Renal pelvis (tissue), 4 donors: Measurements from ENCODE around the gene SLC5A2. TPM values are rescaled to one million over a fixed set of nuclear protein-coding genes. Genes with fewer than 3 reads are reported as not detected.

Experiments
- DNase-seq: peaks from one replicate; pipeline ENCODE4 v3.0.0-alpha.2; 2013
- polyA plus RNA-seq, 3 donors: library from polyadenylated mRNA; unstranded; fragments of 120-200 nt; gene quantifications; one replicate each; pipeline ENCODE4 v1.2.1, GENCODE V29; 2013; ENCODE audit not compliant: insufficient read length in 3 of 3

The SLC5A2 gene
- polyA plus RNA-seq, 3 donors, result 55.9 to 74.2 (median 72.8) TPM

DNA sequence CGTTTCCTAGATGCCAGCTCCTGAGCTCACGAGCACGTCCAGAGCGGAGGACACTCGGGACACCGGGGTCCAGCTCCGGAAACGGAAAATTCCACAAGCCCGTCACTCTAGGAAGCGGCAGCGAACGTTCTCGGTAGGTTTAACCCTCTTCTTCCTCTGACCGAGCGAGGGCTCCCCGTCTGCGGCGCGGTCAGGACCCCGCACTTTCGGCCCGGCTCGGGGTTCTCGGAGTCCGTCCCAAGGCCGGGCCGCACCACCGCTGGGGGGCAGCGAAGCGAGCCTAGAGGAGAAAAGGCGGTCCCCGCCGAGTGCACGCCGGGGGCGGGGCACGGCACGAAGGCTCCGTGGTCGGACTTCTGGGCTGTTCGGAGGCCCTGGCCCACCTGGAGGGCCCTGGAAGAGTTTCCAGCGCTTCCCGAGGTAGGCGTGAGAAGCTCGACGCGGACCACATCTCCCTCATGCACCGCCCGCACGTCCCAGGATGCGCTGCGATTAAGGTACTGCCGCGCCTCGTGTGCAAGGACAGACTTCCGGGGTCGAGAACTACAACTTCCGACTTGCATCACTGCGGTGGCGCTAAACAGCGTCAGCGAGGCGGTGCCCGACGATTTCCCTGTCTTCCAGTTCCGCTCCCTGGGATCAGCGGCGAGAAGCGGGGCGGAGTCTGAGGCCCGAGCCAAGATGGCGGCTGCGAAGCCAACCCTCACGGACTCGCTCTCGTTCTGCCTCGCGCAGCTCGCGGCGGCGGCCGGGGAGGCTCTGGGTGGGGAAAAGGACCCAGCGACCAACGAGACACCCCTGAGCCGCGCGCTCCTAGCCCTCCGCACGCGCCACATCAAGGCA lies 23.9 kb upstream of the SLC5A2 start, which contains the start of gene ARMC5:
Gene ARMC5, plus strand, starts transcription at position 658 of the 843 bp plus-strand sequence. Its CDS starts 24 bp downstream, at position 682.
- peak; percentile 98 for DNase-seq

DNA sequence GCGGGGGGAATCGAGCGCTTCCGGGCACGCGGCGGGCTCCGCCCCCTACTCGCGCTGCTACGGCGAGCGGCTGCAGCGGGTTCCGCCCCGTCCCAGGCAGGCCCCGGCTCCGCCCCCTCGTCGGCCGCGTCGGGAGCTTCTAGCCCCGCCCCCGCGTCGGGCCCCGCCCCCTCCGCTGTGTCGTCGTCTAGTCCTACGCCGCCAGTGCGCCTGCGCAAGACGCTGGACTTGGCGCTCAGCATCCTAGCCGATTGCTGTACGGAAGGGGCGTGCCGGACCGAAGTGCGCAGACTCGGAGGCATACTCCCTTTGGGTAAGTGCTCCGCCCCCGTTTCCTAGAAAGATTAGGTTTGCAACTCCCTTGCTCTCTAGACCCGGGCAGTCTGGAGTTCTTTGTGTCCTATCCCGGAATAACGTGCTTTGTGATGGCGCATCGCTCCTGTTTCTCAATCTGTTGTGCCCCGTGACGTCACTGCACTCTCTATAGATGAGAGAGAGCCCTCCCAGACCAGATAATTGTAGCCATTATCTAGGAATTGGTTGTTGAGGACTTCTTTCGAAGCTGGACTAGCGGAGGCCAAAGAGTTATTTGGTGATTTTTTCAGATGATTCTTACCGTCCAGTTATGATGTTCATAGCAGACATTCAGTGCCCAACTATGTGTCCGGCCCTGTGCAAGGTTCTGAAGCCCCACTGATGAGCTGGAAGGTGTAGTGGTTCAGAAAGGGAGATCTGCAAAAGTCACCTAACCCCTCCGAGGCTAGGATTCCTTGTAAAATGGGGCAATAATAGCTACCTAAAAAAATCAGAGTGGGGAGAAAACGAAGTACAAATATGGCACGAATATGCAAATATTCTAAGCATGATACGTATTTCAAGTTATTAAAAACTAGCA lies 23.0 kb upstream of the SLC5A2 start:
- peak; percentile 99 for DNase-seq

DNA sequence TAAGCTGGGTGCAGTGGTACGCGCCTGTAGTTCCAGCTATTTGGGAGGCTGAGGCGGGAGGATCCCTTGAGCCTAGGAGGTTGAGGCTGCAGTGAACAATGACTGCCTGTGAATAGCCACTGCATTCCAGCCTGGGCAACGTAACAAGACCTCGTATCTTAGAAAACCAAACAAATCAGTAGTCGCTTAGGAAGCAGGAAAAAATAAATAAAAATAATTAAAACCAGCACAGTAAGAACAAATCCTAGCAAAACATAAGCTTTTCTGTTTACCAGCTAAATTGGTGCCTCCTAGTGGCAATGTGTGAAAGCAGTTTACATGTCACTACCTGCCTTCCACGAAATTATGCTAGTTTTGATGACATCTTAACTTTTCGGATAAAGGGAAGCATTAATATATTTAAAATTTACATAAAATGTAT lies 22.3 kb upstream of the SLC5A2 start:
- peak; percentile 48 for DNase-seq

DNA sequence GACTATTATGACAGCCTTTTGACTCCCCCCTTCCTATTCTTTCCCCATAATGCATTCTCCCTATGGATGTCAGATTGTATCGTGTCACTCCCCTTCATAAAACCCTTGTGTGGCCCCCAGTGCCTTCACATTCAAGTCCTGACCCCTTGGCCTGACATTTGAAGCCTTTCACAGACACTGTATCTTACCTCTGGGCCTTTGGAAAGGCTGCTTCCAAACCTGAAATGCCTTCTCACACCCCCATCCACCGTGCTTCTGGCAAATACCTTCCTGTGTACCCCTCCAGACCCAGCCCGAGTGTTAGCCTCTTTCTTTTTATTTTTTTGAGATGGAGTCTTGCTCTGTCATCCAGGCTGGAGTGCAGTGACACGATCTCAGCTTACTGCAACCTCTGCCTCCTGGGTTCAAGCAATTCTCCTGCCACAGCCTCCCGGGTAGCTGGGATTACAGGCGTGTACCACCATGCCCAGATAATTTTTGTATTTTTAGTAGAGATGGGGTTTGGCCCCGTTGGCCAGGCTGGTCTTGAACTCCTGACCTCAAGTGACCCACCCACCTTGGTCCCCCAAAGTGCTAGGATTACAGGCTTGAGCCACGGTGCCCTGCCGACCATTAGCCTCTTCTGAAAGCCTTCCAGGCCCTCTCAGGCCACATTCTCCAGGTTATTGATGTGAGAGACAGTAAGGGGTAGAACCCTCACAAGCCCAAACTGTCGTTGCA lies 21.6 kb upstream of the SLC5A2 start:
- no peak for DNase-seq

DNA sequence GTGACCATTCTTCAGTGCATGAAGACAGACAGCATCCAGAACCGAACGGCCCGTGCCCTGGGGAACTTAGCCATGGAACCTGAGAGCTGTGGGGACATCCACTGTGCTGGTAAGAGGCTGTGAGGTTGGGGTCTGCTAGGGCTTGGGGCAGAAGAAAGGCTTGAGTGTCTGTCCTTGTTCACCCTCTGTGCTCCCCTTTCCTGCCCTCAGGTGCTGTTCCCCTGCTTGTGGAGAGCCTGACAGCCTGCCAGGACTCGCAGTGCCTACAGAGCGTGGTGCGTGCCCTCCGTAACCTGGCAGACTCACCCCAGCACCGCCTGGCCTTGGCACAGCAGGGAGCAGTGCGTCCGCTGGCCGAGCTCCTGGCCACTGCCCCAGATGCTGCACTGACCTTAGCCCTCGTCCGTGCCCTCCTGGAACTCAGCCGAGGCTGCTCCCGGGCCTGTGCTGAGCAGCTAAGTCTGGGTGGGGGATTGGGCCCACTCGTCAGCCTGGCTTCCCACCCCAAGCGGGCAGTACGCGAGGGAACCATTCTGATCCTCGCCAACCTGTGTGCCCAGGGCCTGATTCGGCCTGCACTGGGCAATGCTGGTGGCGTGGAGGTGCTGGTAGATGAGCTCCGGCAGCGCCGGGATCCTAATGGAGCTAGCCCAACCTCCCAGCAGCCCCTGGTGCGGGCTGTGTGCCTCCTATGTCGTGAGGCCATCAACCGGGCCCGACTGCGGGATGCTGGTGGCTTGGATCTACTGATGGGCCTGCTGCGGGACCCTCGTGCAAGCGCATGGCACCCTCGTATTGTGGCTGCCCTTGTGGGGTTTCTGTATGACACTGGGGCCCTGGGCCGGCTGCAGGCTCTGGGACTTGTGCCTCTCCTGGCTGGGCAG lies 20.8 kb upstream of the SLC5A2 start:
- no peak for DNase-seq

DNA sequence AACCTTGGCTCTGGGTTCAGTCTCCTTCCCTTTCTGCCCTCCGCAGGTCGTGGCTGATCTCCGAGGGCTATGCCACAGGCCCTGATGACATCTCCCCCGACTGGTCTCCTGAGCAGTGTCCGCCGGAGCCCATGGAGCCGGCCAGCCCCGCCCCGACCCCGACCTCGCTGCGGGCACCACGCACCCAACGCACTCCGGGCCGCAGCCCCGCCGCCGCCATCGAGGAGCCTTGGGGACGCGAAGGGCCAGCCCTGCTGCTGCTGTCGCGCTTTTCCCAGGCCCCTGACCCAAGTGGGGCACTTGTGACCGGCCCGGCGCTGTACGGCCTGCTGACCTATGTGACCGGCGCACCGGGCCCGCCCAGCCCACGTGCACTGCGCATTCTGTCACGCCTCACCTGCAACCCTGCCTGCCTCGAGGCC lies 18.6 kb upstream of the SLC5A2 start:
- no peak for DNase-seq

DNA sequence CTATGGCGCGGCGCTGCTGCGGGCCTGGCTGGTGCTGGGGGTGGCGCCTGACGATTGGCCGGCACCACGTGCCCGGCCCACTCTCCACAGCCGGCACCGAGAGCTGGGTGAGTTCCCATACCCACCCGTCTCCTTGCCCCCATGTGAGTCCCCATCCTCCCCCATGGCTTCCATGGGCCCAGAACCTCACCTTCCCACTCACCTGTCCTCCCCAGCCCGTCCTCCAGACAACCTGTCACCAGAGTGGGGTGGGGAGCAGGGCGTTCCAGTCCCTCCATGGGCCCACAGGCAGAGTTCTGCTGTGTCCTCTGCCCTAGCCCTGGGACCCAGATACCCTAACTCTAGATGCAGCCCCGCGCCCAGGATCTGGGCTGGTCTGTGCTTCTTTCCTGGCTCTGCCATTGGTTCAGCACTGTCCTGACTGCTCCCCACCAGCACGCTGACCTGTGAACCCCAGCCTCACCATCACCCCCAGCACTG lies 18.1 kb upstream of the SLC5A2 start:
- DNase-seq, result no peak

DNA sequence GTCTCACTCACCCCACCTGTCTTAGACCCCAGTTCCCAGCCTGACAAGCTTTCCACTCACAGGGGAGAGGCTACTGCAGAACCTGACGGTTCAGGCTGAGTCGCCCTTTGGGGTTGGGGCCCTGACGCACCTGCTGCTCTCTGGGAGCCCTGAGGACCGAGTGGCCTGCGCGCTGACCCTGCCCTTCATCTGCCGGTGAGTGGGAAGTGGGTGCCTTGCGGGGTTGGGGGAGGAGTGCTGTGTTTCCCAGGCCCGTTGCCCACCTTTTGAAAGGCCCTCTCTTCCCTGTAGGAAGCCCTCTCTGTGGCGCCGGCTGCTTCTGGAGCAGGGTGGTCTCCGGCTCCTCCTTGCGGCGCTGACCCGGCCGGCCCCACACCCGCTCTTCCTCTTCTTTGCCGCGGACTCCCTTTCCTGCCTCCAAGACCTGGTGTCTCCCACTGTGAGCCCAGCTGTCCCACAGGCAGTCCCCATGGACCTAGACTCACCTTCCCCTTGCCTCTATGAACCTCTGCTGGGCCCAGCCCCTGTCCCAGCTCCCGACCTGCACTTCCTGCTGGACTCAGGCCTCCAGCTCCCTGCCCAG lies 17.0 kb upstream of the SLC5A2 start:
- DNase-seq, result no peak

DNA sequence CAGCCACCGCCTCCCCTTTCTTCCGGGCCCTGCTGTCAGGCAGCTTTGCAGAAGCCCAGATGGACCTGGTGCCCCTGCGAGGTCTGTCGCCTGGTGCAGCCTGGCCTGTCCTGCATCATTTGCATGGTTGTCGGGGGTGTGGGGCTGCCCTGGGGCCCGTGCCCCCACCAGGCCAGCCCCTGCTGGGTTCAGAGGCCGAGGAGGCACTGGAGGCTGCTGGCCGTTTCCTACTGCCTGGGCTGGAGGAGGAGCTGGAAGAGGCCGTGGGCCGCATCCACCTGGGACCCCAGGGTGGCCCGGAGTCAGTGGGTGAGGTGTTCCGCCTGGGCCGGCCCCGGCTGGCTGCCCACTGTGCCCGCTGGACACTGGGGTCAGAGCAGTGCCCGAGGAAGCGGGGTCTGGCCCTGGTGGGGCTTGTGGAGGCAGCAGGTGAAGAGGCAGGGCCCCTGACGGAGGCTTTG lies 16.5 kb upstream of the SLC5A2 start:
- no peak for DNase-seq

DNA sequence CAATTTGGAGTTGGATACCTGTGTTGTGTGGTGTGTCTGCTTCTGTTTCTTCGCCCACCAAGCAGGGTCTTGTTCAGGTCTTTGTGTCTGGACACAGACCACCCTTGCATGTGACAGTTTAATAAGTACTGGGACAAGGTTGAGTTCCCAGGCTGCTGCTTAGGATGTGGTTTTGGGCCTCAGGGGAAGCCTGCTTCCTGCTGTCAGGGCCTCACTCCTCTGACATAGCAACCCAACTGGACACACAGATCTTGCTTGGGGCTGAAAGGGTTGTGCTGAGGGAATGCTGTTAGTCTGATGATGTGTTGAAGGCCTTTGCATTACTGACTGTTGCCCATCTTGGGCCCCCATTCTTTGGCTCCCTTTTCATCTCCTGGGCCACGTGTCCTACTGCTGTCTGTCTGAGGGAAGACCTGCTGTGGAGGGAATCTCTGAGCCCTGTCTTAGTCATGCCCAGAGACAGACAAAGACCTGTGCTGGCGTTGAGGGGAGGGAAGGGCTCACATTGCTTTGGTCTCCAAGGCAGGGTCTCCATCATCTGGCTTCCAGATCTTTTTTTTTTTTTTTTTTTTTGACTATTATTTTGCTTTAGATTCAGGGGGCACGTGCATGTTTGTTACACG lies 15.7 kb upstream of the SLC5A2 start:
- DNase-seq, result no peak

DNA sequence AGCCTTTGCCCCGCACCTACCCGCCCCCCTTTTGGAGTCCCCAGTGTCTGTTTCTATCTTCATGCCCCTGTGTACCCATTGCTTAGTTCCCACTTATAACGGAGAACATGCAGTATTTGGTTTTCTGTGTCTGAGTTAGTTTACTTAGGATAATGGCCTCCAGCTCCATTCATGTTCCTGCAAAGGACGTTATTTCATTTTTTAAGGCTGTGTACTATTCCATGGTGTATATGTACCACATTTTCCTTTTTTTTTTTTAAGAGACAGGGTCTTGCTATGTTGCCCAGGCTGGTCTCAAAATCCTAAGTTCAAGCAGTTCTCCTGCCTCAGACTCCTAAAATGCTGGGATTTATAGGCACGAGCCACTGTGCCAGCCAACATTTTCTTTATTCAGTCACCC lies 15.1 kb upstream of the SLC5A2 start:
- no peak for DNase-seq

DNA sequence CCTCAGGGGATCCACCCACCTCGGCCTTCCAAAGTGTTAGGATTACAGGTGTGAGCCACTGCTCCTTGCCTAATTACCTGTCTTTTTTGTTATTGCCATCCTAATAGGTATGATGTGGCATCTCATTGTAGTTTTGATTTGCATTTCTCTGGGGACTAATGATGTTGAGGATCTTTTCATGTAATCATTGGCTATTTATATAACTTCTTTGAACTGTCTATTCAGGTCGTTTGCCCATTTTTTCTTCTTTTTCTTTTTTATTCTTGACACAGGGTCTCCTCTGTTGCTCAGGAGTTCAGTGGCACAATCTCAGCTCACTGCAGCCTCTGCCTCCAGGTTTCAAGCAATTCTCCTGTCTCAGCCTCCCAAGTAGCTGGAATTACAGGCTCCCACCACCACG lies 12.3 kb upstream of the SLC5A2 start:
- no peak for DNase-seq

DNA sequence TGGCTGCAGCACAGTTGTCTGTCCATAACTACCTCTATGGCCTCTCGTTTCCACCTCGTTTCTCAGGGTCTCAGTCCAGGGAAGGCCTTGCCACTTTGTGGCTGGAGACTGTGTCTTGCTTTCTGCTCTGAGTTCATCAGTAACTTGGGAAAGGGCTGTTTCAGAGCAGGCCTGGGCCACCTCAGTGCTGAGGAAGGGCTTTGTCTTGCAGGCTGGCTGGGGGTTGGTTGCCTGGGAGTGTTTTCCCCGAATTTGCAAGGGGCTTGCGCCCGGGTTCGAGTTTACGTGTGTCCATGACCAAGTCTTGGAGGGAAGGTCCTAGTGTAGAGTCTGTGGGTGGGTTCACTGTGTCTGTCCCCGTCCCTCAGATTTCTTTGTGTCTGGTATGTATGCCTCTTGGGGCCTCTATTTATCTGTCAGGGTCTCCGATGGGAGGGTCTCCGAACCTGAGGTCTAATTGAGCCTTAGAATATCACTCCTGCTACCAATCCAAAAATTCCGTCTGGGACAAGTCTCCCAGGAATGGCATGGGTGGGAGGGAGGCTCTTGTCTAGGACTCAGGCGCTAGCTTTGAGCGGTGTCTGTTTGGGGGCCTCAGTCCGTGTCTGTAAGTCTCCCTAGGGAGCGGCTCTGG lies 11.6 kb upstream of the SLC5A2 start:
- no peak for DNase-seq

DNA sequence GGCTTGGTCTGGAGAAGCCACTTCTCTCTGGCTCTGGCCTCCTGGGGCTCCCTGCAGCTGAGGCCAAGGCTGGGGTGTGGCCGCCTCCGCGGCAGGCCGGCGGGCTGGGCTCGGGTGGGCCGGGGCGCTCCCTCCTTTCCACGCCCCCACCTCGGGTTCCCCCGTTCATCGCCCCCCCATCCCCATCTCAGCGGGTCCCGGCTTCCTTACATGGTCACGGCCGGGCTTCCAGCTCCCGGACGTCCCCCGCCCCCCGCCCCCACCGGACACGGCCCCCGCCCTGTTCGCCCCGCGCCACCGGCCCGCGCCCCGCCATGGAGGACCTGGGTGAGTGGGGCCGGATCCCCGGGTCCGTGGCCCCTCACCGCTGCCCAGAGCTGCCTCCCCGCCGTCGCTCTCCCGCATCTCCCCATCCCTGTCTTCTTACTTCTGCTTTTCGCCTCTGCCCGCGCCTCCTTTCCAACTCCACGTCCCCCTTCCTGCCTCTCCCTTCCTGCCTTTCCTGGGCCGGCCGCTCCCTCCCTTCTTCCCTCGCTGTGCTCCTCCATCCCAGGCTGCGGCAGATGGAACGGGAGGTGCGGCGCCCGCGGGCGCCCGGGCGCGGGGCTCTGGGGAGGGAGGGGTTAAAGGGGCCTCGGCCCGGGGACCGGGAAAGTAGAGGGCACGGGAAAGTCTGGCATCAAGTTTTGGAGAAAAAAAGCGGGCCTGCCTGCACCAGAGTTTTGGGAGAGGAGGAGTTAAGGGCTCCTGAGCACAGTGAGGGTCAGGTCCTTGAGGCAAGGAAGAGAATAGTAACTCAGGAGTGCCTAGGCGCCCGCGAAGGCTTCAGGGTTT lies 10.8 kb upstream of the SLC5A2 start, which contains the start of gene TGFB1I1:
Gene TGFB1I1, plus strand, starts transcription at position 278 of the 834 bp plus-strand sequence. Its CDS starts 37 bp downstream, at position 315.
- peak; percentile 54 for DNase-seq

DNA sequence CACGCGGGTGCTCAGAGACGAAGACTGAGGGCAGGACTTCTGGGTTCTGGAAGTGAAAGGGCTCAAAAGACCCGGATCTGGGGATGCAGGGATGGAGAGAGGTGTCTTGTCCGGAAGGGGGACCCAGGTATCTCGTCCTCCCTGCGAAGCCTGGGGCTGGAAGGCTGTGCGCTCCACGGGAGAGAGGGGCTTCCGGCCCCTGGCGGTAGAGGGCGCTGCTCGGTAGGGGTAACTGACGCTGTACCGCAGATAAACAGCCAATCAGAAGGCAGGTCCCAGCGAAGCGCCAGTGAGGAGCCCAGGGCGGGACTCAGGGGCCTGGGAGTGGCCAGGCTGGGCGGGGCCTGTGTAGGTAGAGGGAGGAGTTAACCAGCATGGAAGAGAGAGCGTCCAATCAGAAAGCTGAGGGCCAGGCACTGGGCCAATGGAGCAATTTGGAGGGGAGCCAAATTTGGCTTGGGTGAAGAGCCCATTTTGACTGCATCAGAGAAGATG lies 10.2 kb upstream of the SLC5A2 start:
- peak; percentile 79 for DNase-seq

DNA sequence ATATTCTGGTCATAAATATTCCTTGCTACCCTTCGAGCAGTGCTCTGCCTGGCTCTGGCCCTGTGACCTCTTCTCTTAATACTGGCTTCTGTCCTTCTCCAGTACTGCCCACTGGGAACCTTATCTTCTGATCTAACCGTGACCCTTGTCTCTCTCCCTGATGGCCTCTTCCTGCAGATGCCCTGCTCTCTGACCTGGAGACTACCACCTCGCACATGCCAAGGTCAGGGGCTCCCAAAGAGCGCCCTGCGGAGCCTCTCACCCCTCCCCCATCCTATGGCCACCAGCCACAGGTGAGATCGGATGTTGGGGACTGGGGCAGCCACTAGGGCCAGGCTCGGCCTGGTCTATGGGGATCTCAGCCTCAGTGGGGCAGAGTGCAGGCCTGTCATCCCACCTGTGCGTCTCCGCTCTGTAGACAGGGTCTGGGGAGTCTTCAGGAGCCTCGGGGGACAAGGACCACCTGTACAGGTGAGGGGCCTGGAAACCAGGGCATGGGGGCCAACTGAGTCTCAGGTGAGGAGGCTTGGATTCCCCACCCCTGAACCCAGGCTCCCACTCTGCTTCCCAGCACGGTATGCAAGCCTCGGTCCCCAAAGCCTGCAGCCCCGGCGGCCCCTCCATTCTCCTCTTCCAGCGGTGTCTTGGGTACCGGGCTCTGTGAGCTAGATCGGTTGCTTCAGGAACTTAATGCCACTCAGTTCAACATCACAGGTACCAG lies 9.5 kb upstream of the SLC5A2 start:
- no peak for DNase-seq

DNA sequence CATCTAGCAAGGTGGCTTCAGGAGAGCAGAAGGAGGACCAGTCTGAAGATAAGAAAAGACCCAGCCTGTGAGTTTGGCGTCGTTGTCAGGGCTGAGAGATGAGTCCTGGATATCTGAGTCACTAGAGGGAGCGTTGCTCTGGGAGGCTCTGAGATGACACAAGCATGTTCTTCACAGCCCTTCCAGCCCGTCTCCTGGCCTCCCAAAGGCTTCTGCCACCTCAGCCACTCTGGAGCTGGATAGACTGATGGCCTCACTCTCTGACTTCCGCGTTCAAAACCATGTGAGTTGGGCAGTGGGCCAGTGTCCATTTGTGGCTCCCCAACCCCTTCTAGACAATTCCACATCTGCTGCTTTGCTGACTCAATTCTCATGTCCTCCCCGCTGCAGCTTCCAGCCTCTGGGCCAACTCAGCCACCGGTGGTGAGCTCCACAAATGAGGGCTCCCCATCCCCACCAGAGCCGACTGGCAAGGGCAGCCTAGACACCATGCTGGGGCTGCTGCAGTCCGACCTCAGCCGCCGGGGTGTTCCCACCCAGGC lies 8.7 kb upstream of the SLC5A2 start:
- DNase-seq, result no peak
